Heart left ventricle (tissue), 16 donors: ENCODE measurements around the gene TTYH1. TPM values are rescaled to one million over a fixed set of nuclear protein-coding genes. Genes with fewer than 3 reads are reported as not detected.
A peak's percentile ranks its signal among the peaks of the same experiment; 100 is the strongest.
"Not testable (repeated sequence)": the region's sequence is repeated elsewhere in the genome, so short reads cannot be mapped to it uniquely, and the experiment has no call there.

Experiments
- ATAC-seq, 4 donors: fragments of 200-7000 bp; cut with Tn5 transposase; one replicate each; pipeline ENCODE4 v1.9.1; 2020 to 2022; ENCODE audit warnings: moderate library complexity in 4 of 4, mild to moderate bottlenecking in 3 of 4, moderate number of reproducible peaks in 1 of 4
- DNase-seq, 5 donors: peaks; one replicate each; pipeline ENCODE4 v3.0.0-alpha.2; 2020
- H3K27ac ChIP-seq, 12 donors: fragments of 200-600 bp; sonication (generic) in 4 of 12; one replicate each; pipeline versions ENCODE4 v1.5.0 to v1.8.0; 2016 to 2022; ENCODE audit warnings: mild to moderate bottlenecking in 2 of 12
- H3K27me3 ChIP-seq, 9 donors: fragments of 200-600 bp; sonication (generic) in 2 of 9; one replicate each; pipeline versions ENCODE4 v1.5.1 to v1.8.0; 2016 to 2022; ENCODE audit warnings: mild to moderate bottlenecking in 3 of 9
- H3K36me3 ChIP-seq, 9 donors: fragments of 200-600 bp; sonication (generic) in 2 of 9; one replicate each; pipeline versions ENCODE4 v1.5.0 to v1.8.0; 2018 to 2022; ENCODE audit warnings: mild to moderate bottlenecking in 2 of 9
- H3K4me1 ChIP-seq, 12 donors: fragments of 200-600 bp; sonication (generic) in 4 of 12; one replicate each; pipeline versions ENCODE4 v1.5.0 to v1.8.0; 2016 to 2022; ENCODE audit warnings: mild to moderate bottlenecking in 3 of 12
- H3K4me3 ChIP-seq, 12 donors: fragments of 200-600 bp; sonication (generic) in 4 of 12; one replicate each; pipeline versions ENCODE4 v1.5.0 to v1.8.0; 2017 to 2022; ENCODE audit warnings: mild to moderate bottlenecking in 9 of 12, moderate library complexity in 4 of 12
- H3K9me3 ChIP-seq, 12 donors: fragments of 200-600 bp; sonication (generic) in 4 of 12; one replicate each; pipeline versions ENCODE4 v1.5.0 to v1.8.0; 2016 to 2022; ENCODE audit warnings: mild to moderate bottlenecking in 1 of 12
- CTCF ChIP-seq, 12 donors: fragments of 200-600 bp; sonication (generic) in 4 of 12; IDR thresholded peaks; one replicate each; pipeline versions ENCODE4 v1.5.0 to v1.8.0; 2018 to 2022; ENCODE audit warnings: antibody characterized with exemption in 12 of 12, mild to moderate bottlenecking in 5 of 12
- POLR2A ChIP-seq, 2 donors: fragments of 450-650 bp; IDR thresholded peaks; one replicate each; pipeline ENCODE4 v1.6.1; 2017; ENCODE audit warnings: antibody characterized with exemption in 2 of 2, mild to moderate bottlenecking in 2 of 2, moderate library complexity in 2 of 2
- WGBS, 4 donors: extraction: QIAGEN DNeasy Blood & Tissue Kit in 2 of 4; methylation state at CpG; one replicate each; pipeline versions ENCODE4 v1.1.5 to v1.1.7; 2013 to 2018; 5-methylcytosine and 5-hydroxymethylcytosine counted together
- intact Hi-C, 10 donors: fragments of 100-400 bp; cut with DNase I; formaldehyde crosslinking; loops; one replicate each; pipeline versions ENCODE4 v1.11.1 to v1.14.2; 2022
- polyA plus RNA-seq, 2 donors: library from polyadenylated mRNA; stranded (reverse); fragments of 200-250 nt; gene quantifications; one replicate each; pipeline ENCODE4 v1.2.3, GENCODE V29; 2013
- total RNA-seq, 9 donors: library from RNA; depleted of rRNA in 2 of 9; stranded (reverse); fragments of >200 nt in 2 of 9; fragmentation: NEBNext Ultra II Directional in 3 of 9; extraction: Animal tissue kit (Norgen Biotek cat#: 25700) in 3 of 9; gene quantifications; one replicate each; pipeline versions ENCODE4 v1.1.0 to v1.2.4, GENCODE V29; 2016 to 2023
- donor health status: ischemic (EF 13 %, LVEDD 7.1; RV severe dilation, severe dysfunction).
- donor health status: healthy with polysubstance abuse.
- donor health status: DM: no; HTN: yes; CAD: no.
- donor health status: DM: no; HTN: no; CAD: no.
- donor health status: ischemic (EF 25% LVEDD 6.9; RV normal size, moderate dysfunction).
- donor health status: ischemic (EF 25% LVEDD 5.7; RV mildly dilated, moderate dysfunction).
- donor health status: healthy.
- donor health status: DM: yes; HTN: yes; CAD: no.
- donor health status: ischemic (EF 35%, LVEDD 5.7; RV mildly dilated, moderate dysfunction).
- donor health status: nonischemic (EF 11% LVEDD 7.7; RV severe dilation, severe dysfunction).
- donor health status: DM: yes; HTN: yes; CAD: no.
- donor health status: PGD.
- donor health status: ischemic (EF 29% LVEDD 5.4; RV normal size, mild dysfunction).
- donor health status: nonischemic (EF 23%, LVEDD 6.1; RV moderate dilation, normal function).

TTYH1 gene
- total and polyA plus RNA-seq, 11 donors, result 0.46 to 6.9 (median 1.1) TPM

- peaks cover 0 to 32% (median 0%) of the 10 kb centered on the region in 9 donors for H3K27me3 ChIP-seq
- no peaks in the 10 kb centered on the region for H3K9me3 ChIP-seq
- DNase-seq (no peak), ATAC-seq (no peak)
- H3K36me3 ChIP-seq, result no peaks in the 10 kb centered on the region
- H3K27ac ChIP-seq, result peak overlapping the region in 5 of 12 donors; percentile 29 to 95 (median 48)
- intact Hi-C loops, result no loop called here
- H3K4me3 ChIP-seq, result no peak overlapping the region
- WGBS, 4 donors, result 41 to 65% (median 52%) methylated on average over 5 of the region's 5 CpGs
- peaks cover 0 to 51% (median 0%) of the 10 kb centered on the region in 12 donors for H3K4me1 ChIP-seq
- TF ChIP-seq POLR2A (IDR thresholded peaks at IDR 0.05) (no peak), CTCF (IDR thresholded peaks at IDR 0.05) (no peak)
These were observed 36.0 kb upstream of the TTYH1 start for GRCh38 chr19:54379187-54379678.

- no peak for TF ChIP-seq POLR2A (IDR thresholded peaks at IDR 0.05)
- TF ChIP-seq CTCF (IDR thresholded peaks at IDR 0.05), result no peak
- DNase-seq (no peak), ATAC-seq (no peak)
- intact Hi-C loops, result no loop called here
- H3K36me3 ChIP-seq, result no peaks in the 10 kb centered on the region
- WGBS, 4 donors, result 62 to 80% (median 72%) methylated on average over 2 of the region's 2 CpGs
- peaks cover 0 to 24% (median 0%) of the 10 kb centered on the region in 9 donors for H3K27me3 ChIP-seq
- peaks cover 0 to 47% (median 0%) of the 10 kb centered on the region in 12 donors for H3K4me1 ChIP-seq
- H3K4me3 ChIP-seq, result no peak overlapping the region
- no peaks in the 10 kb centered on the region for H3K9me3 ChIP-seq
- H3K27ac ChIP-seq, result peak overlapping the region in 1 of 12 donors; percentile 87
These were observed 34.4 kb upstream of the TTYH1 start for GRCh38 chr19:54380897-54381296.

GRCh38 chr19:54382041-54382440 lies 33.2 kb upstream of the TTYH1 start:
- DNase-seq, intact Hi-C loops, H3K9me3 ChIP-seq, H3K4me3 ChIP-seq, H3K36me3 ChIP-seq, ATAC-seq: not testable (repeated sequence)
- Histone ChIP-seq H3K27me3 (peaks cover 0 to 23% (median 3%) of the 10 kb centered on the region in 9 donors), H3K27ac (peak overlapping the region in 1 of 12 donors; percentile 87), H3K4me1 (peaks cover 0 to 39% (median 0%) of the 10 kb centered on the region in 12 donors)
- 81 to 87% (median 86%) methylated on average over 12 to 13 of the region's 13 CpGs for WGBS, 4 donors

GRCh38 chr19:54383330-54383729 lies 31.9 kb upstream of the TTYH1 start:
- WGBS, 4 donors, result 64 to 74% (median 72%) methylated on average over 4 of the region's 4 CpGs
- no peak for TF ChIP-seq POLR2A (IDR thresholded peaks at IDR 0.05)
- no peak for TF ChIP-seq CTCF (IDR thresholded peaks at IDR 0.05)

More at GRCh38 chr19:54383330-54383729, 31.9 kb upstream of the TTYH1 start:
- Histone ChIP-seq H3K9me3 (no peaks in the 10 kb centered on the region), H3K4me1 (peaks cover 0 to 40% (median 2%) of the 10 kb centered on the region in 12 donors), H3K4me3 (no peak overlapping the region), H3K27me3 (peaks cover 0 to 33% (median 7%) of the 10 kb centered on the region in 9 donors), H3K36me3 (no peaks in the 10 kb centered on the region), H3K27ac (peak overlapping the region in 1 of 12 donors; percentile 87)
- intact Hi-C loops, result no loop called here
- DNase-seq (no peak), ATAC-seq (peak in 1 of 4 donors; percentile 22)
